ENCODE data around the gene KLHDC4. TPM values are rescaled to one million over a fixed set of nuclear protein-coding genes. Genes with fewer than 3 reads are reported as not detected.

The KLHDC4 gene
- total and polyA plus RNA-seq, 9 donors, result 16.2 to 35.9 (median 26.2) TPM

DNA sequence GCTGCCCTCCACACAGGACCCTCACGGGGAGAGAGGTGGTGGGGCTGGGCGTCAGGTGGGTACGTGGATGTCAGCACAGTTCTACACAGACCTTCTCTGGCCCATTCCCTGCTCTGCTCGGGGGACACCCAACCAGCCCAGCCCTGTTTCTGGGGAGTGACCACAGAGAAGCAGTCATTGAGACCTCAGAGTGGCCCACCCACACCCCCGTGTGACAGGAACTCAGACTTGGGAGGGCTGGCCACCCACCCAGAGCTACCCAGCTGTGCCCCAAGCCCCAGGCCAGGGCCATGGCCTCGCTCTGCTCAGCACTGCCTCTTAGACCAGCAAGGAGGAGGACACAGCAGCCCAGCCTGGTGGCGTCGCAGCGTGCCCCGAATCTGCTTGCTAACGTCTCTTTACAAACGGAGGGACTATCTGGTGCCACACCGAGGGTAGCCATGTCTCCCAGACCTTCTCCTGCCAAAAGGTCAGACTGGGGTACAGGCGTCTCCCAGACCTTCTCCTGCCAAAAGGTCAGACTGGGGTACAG, 77.7 kb downstream of the KLHDC4 start:
- Histone ChIP-seq H3K4me1 (ENCODE audit: insufficient read depth) (no peaks in the 10 kb centered on the region), H3K27ac (no peak overlapping the region), H3K4me3 (no peak overlapping the region), H3K27me3 (no peaks in the 10 kb centered on the region), H3K36me3 (no peaks in the 10 kb centered on the region), H3K9me3 (no peaks in the 10 kb centered on the region)
- TF ChIP-seq CTCF (IDR thresholded peaks at IDR 0.05) (no peak), EP300 (IDR thresholded peaks at IDR 0.05) (no peak), POLR2A (IDR thresholded peaks at IDR 0.05) (no peak)
- intact Hi-C loops (cut with DNase I), result loop anchor here in 1 of 4 donors (10.0 kb wide), 1 partner anchor 57 kb away; no protein-coding TSS in a partner anchor
- no peak for DNase-seq
- WGBS, 3 donors, result 78 to 82% (median 82%) methylated on average over 14 of the region's 14 CpGs

GRCh38 chr16:87687126-87687910, 78.5 kb downstream of the KLHDC4 start:
- no peak overlapping the region for H3K27ac ChIP-seq
- TF ChIP-seq POLR2A (IDR thresholded peaks at IDR 0.05), result no peak
- TF ChIP-seq EP300 (IDR thresholded peaks at IDR 0.05), result no peak
- TF ChIP-seq CTCF (IDR thresholded peaks at IDR 0.05), result no peak
- H3K4me3 ChIP-seq, result no peak overlapping the region
- intact Hi-C loops (cut with DNase I), result loop anchor here in 1 of 4 donors (10.0 kb wide), 1 partner anchor 57 kb away; no protein-coding TSS in a partner anchor
- 48 to 64% (median 60%) methylated on average over 27 to 31 of the region's 31 CpGs for WGBS, 3 donors
- no peaks in the 10 kb centered on the region for H3K27me3 ChIP-seq
- no peaks in the 10 kb centered on the region for H3K4me1 ChIP-seq (ENCODE audit: insufficient read depth)
- no peak for DNase-seq
- no peaks in the 10 kb centered on the region for H3K9me3 ChIP-seq
- H3K36me3 ChIP-seq, result no peaks in the 10 kb centered on the region

DNA sequence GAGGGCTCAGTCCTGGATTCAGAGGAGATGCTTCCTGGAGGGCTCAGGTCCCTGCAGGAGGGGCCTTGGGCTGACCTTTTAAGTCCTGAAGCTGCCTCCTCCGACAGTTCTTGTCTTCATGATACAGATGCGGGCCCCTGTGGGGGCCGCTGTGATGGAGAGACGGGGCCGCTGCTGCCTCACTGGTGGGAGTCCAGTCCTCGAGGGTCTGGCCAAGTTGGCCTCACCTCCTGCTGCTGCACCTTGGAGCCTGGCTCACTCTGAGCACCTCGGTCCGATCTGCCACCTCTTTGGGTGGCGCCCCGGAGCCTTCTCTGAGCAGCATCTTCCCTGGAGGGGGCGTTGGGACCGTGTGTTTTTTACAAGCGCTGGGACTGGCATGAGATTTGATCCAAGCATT, 79.1 kb downstream of the KLHDC4 start:
- no peak overlapping the region for H3K27ac ChIP-seq
- no peak for DNase-seq
- TF ChIP-seq POLR2A (IDR thresholded peaks at IDR 0.05) (no peak), EP300 (IDR thresholded peaks at IDR 0.05) (no peak), CTCF (IDR thresholded peaks at IDR 0.05) (no peak)
- no peak overlapping the region for H3K4me3 ChIP-seq
- intact Hi-C loops (cut with DNase I), result loop anchor here in 1 of 4 donors (10.0 kb wide), 1 partner anchor 58 kb away; no protein-coding TSS in a partner anchor
- no peaks in the 10 kb centered on the region for H3K9me3 ChIP-seq
- no peaks in the 10 kb centered on the region for H3K36me3 ChIP-seq
- 64 to 70% (median 66%) methylated on average over 12 to 13 of the region's 13 CpGs for WGBS, 3 donors
- H3K27me3 ChIP-seq, result no peaks in the 10 kb centered on the region
- no peaks in the 10 kb centered on the region for H3K4me1 ChIP-seq (ENCODE audit: insufficient read depth)

DNA sequence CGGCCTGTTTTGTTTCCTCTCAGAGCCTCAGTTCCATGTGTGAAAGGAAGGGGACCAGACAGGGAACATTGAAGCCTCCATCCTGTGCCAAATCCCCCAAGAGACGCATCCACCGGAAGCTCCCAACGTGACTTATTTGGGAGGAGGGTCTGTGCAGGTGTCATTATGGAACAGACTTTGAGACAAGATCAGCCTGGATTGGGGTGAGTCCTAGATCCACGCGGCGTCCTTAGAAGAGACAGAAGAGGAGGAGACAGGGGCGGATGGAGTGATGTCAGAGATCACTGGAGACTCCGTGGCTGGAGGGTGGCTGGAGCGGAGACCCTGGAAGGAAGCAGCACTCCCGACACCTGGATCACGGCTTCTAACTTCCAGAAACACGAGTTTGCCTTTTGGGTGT, 80.0 kb downstream of the KLHDC4 start:
- Histone ChIP-seq H3K27ac (no peak overlapping the region), H3K4me1 (ENCODE audit: insufficient read depth) (no peaks in the 10 kb centered on the region), H3K27me3 (no peaks in the 10 kb centered on the region), H3K9me3 (no peaks in the 10 kb centered on the region), H3K36me3 (no peaks in the 10 kb centered on the region), H3K4me3 (no peak overlapping the region)
- no peak for DNase-seq
- intact Hi-C loops (cut with DNase I), result loop anchor here in 1 of 4 donors (10.0 kb wide), 1 partner anchor 59 kb away; no protein-coding TSS in a partner anchor
- TF ChIP-seq EP300 (IDR thresholded peaks at IDR 0.05), result no peak
- TF ChIP-seq CTCF (IDR thresholded peaks at IDR 0.05), result no peak
- TF ChIP-seq POLR2A (IDR thresholded peaks at IDR 0.05), result no peak
- 62 to 72% (median 70%) methylated on average over 13 of the region's 13 CpGs for WGBS, 3 donors
